Measurements from ENCODE around the gene FBLN2.

DNA sequence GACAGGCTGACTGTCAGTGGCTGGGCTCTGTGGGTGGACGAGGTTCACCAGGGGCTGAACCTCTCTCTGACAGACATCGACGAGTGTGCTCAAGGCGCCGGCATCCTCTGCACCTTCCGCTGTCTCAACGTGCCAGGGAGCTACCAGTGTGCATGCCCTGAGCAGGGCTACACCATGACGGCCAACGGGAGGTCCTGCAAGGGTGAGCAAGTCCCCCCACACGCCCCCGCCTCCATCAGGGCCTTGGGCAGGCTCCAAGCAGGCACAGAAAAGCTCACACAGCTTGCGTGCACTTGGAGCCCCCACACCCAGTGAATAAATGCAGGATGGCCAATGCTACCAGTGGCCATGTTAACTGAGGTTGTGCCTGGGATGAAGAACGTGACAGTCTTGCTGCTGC lies 82.3 kb downstream of the FBLN2 start:
- TF ChIP-seq, protein P1, sequence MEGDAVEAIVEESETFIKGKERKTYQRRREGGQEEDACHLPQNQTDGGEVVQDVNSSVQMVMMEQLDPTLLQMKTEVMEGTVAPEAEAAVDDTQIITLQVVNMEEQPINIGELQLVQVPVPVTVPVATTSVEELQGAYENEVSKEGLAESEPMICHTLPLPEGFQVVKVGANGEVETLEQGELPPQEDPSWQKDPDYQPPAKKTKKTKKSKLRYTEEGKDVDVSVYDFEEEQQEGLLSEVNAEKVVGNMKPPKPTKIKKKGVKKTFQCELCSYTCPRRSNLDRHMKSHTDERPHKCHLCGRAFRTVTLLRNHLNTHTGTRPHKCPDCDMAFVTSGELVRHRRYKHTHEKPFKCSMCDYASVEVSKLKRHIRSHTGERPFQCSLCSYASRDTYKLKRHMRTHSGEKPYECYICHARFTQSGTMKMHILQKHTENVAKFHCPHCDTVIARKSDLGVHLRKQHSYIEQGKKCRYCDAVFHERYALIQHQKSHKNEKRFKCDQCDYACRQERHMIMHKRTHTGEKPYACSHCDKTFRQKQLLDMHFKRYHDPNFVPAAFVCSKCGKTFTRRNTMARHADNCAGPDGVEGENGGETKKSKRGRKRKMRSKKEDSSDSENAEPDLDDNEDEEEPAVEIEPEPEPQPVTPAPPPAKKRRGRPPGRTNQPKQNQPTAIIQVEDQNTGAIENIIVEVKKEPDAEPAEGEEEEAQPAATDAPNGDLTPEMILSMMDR (IDR thresholded peaks at IDR 0.05; ENCODE audit: borderline replicate concordance, extremely low read depth, low read length, poor library complexity, severe bottlenecking), result no peak
- no peak for TF ChIP-seq EZH2 (IDR thresholded peaks at IDR 0.05; ENCODE audit: borderline replicate concordance, low read depth, low read length, severe bottlenecking)
